NCI-H1694 treated with DMSO at 0.1 percent for 48 hours (cell line): ENCODE results near the gene IFIT2.
"Not testable (repeated sequence)": the region's sequence is repeated elsewhere in the genome, so short reads cannot be mapped to it uniquely, and the experiment has no call there.

ENCODE experiments used
- DNase-seq: peaks from one replicate; lab custom pipeline; 2025; lab: John Stamatoyannopoulos, UW

IFIT2 gene, protein sequence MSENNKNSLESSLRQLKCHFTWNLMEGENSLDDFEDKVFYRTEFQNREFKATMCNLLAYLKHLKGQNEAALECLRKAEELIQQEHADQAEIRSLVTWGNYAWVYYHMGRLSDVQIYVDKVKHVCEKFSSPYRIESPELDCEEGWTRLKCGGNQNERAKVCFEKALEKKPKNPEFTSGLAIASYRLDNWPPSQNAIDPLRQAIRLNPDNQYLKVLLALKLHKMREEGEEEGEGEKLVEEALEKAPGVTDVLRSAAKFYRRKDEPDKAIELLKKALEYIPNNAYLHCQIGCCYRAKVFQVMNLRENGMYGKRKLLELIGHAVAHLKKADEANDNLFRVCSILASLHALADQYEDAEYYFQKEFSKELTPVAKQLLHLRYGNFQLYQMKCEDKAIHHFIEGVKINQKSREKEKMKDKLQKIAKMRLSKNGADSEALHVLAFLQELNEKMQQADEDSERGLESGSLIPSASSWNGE

GRCh38 chr10:89301721-89302445 lies at the start of gene IFIT2:
TSS of gene IFIT2 (plus strand) at chr10:89302046. CDS start at chr10:89302124, 78 bp downstream.
- DNase-seq, result peak; percentile 40

DNA sequence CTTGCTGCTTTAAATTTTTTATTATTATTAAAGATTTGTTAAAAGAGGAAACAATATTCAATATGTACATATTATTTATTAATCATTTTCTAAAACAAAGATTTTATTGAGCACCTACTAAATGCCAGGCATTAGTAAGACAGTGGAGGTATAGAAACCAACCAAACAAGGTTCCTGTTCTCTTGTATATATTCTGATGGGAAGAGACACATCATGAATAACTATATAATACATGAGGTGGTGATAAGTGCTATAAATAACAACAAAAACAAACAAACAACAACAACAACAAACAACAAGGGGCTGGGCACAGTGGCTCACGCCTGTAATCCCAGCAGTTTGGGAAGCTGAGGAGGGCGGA lies 49.6 kb upstream of the IFIT2 start:
- DNase-seq, result no peak

- not testable (repeated sequence) for DNase-seq
These were observed 46.7 kb upstream of the IFIT2 start for GRCh38 chr10:89255091-89255579.

GRCh38 chr10:89255793-89256192 lies 46.1 kb upstream of the IFIT2 start:
- no peak for DNase-seq

DNA sequence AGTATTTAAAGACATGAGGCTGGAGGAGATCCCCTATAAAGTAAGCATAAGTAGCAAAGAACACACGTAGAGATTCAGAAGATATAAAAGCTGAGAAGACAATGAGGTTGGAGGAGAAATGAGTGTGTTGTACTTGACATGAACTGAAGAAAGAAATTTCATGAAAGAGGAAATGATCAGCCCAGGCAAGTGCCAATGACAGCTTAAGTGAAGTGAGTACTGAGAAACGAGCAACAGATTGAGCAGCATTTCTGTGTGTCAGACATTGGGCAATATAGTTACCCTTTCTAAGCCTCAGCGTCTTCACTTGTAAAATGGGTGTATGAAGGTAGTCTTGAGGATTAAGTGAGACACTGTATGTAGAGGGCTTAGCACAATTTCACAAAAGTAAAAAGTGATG lies 45.5 kb upstream of the IFIT2 start:
- DNase-seq, result no peak

DNA sequence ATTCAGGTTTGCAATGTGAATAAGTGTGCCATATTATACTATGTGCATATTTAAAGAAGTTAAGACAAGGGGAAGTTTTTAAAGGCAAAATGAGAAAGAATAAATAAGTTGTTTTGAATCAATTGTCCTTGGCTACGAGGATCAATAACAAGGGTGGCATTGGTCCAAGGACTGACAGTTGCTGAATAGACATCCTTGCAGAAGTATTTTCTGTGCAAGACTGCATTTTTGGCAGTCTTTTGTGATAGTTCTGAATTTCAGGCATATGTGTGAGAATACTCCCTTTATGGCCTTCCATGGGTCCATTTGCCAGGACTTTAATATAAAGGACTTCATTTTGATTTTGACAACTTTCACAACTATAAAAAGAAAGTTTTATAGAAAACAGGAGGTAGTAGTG lies 44.9 kb upstream of the IFIT2 start:
- DNase-seq, result no peak

- no peak for DNase-seq
These were observed 44.3 kb upstream of the IFIT2 start for GRCh38 chr10:89257581-89257980.

GRCh38 chr10:89258881-89259280 lies 43.0 kb upstream of the IFIT2 start:
- DNase-seq, result no peak

DNA sequence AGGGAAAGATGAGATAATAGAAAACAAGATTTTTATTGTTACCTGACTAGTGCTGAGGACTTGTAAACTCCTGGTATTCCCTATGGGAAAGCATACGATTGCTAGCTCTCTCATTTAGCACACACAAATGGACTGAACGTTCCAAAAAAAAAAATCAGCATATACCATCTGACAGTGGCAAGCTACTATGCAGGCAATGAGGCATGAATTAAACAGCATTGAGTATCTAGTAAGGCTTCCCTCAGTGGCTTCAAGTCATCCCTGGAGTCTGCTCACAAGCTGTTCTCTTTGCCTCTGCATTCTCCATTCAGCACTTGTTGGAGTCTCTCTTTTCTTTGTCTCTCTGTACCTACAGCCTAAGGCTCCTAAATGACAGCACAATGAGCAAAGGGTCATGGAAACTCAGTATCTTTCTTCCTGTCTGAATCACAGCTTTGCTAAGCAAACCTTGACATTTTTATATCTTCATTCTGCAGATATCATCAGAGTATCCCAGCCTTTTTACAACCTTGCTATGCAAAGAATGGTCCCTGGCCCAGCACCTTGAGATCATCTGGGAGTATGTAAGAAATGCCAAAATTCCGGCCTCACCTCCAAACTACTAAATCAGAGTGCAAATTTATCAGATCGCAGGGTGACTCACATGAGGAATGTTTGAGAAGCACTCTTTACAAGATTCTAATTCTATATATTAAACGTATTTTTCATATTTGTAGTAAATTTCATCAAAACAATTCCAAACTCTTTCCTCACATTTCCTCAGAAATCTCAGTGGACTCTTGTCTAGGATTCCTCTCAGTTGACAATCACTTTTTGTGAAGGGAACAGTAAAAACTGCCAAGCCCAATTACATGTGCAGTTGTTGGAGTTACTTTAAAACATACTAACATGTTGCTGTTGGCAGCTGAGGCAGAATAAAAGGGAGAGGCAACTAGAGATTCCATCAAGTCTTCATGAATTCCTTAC lies 39.5 kb upstream of the IFIT2 start:
- DNase-seq, result no peak

- no peak for DNase-seq
These were observed 38.8 kb upstream of the IFIT2 start for GRCh38 chr10:89263091-89263490.

GRCh38 chr10:89263531-89263930 lies 38.3 kb upstream of the IFIT2 start:
- no peak for DNase-seq

GRCh38 chr10:89266721-89267453 lies 35.0 kb upstream of the IFIT2 start:
- DNase-seq, result no peak

DNA sequence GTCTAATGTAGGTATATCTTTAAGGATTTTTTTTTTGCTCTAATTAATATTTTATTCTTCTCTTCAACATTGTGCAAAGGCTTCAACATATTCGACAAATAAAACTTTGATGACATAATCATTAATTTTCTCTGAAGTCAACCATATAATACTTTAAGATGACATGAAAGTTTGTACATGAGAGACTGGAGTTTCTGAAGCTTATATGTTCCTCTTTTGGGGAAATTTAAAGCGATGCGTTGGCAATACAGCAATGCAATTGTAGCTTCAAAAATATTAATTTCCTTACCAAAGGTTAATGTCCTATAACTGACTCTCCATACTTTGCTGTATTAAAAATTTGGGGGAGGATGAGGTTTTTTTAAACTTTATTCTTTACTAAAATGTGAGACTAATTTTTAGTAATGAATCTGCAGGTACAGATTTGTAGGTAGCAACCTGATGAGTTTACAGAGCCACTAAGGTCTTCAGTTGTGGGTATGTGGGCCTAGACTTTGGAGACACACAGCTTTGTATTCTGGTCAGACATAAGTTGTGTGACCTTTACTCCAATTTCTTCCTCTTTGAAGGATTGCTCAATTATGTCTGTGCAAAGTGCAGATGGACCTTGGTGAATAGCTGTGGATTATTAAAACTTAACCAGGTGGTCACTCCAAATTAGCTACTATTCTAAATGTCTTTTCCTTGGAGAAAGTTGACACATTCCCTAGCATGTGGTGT lies 32.3 kb upstream of the IFIT2 start:
- DNase-seq, result no peak

GRCh38 chr10:89270153-89270483 lies 31.7 kb upstream of the IFIT2 start:
- no peak for DNase-seq

DNA sequence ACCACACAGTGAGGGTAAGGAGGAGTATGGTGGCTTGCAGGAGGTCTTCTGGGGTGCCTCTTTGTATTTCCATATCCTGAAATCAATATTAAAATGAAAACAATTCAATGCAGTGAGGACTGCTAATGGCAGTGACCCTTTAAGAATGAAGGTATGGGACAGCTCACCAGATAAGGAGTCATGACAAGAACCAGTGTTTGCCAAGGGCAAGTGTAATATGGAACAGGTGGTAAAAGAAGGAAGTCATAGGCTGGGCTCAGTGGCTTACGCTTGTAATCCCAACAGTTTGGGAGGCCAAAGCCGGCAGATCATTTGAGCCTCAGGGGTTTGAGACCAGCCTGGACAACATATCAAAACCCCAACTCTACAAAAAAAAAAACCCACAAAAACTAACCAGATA lies 30.3 kb upstream of the IFIT2 start:
- no peak for DNase-seq

DNA sequence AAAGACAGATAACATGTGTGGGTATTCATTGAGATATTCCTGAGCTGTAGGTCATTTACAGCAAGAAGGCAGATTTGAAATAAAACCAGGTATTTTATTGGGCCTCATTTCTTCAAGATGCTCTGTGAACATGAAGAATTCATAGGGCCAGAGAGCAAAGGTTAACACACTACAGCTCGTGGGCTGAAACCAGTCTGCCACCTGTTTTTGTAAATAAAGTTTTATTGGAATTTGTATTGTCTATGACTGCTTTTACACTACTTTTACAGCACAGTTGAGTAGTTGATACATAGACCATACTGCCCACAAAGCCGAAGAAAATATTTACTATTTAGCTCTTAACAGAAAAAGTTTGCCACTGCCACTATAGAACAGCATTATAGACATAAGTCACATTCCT lies 28.2 kb upstream of the IFIT2 start:
- no peak for DNase-seq

DNA sequence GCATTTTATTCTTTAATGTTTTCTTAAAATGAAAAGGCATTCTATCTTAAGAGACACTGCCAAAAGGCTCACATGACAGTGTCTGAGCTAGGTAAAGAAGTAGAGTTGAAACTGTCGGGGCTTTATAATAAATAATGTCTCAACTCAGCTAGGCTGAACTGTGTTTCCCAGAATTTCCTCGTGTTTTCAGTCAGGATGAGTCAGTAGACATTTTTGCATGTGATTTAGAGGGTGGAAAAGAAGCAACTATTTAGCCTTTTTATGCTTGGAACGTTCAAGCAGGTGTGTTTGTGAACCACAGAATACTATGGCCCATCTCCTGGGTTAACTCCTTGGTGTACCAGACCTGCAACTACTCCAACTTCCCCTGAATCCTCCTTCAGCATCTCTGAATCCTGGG lies 26.9 kb upstream of the IFIT2 start:
- no peak for DNase-seq

GRCh38 chr10:89275383-89275782 lies 26.5 kb upstream of the IFIT2 start:
- DNase-seq, result no peak

GRCh38 chr10:89278034-89278535 lies 23.8 kb upstream of the IFIT2 start:
- no peak for DNase-seq

- DNase-seq, result no peak
These were observed 22.9 kb upstream of the IFIT2 start for GRCh38 chr10:89278900-89279392.
